ENCODE results near the gene ZSCAN16. TPM values are rescaled to one million over a fixed set of nuclear protein-coding genes. Genes with fewer than 3 reads are reported as not detected.

ZSCAN16 gene
- total and polyA plus RNA-seq, 9 of the 15 experiments (the other 6 are each of a cell fraction or from before 2014, with no cell fraction given): 0.08 TPM; not detected in 8

DNA sequence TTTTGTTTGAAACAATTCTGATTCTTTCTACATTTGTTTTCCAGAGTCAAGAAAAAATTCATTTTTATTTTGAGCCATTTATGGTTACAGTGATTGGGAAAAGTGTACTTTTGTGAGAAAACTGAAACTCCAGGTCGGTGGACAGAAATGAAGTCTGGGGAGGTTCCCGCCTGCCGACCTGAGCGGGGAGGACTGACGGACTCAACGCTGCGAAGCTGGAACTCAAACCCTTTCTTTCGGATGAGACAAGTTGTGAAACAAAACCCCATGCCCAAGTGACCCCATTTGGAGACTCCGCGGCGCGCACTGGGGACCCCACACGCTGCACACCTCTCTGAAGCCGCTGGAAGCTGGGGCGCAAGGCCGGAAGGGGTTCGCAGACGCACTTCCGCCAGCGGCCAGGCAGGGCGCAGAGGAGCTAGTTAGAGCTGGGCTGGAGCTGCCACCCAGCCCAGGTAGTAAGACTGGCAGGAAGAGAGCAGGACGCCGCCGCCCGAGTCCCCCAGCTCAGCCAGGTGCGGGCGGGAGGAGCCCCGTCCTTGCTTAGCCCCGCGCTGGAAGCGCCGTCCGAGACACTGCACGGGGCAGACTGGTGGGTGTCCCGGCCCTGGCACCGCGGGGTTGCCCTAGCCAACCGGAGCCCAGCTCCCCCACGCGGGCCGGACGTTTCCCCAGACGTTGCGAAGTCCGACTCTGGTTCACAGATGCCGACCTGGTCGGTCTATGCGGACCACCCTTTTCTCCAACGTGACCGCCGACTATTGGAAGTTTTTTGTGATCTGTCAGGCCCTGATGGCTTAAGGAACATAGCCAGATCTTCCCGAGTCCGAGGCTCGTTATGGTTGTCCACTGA lies 19.8 kb upstream of the ZSCAN16 start (continued):
- TF ChIP-seq ZNF589 (CRISPR knock-in tag; IDR thresholded peaks at IDR 0.05; ENCODE audit: low read depth) (peak; percentile 61; the same call in 1 of the 2 replicates), DPF2 (IDR thresholded peaks at IDR 0.05) (peak; percentile 47), NFRKB (IDR thresholded peaks at IDR 0.05; ENCODE audit: low read depth) (no peak), ZNF140 (CRISPR knock-in tag; IDR thresholded peaks at IDR 0.05) (no peak), HNRNPLL (IDR thresholded peaks at IDR 0.05; ENCODE audit: low read depth, low read length, poor library complexity, severe bottlenecking) (peak; percentile 37), NCOA2 (IDR thresholded peaks at IDR 0.05; ENCODE audit: partially characterized antibody in 2 of 2) (no peak), ZBTB7A (IDR thresholded peaks at IDR 0.05; ENCODE audit: borderline replicate concordance, control insufficient read depth, low read depth, low read length) (peak; percentile 89), CCNT2 (IDR thresholded peaks at IDR 0.05; ENCODE audit: borderline replicate concordance, extremely low read depth, insufficient read length, low read depth, low read length) (peak; percentile 61), SMAD1 (IDR thresholded peaks at IDR 0.05; ENCODE audit: low read depth, low read length, partially characterized antibody) (peak; percentile 68), NELFE (IDR thresholded peaks at IDR 0.05; ENCODE audit: insufficient read depth, insufficient read length) (no peak), TCF7 (IDR thresholded peaks at IDR 0.05; ENCODE audit: borderline replicate concordance) (peak; percentile 8; the same call in 1 of the 2 replicates), ZNF3 (CRISPR knock-in tag; IDR thresholded peaks at IDR 0.05) (no peak), ZNF57 (CRISPR knock-in tag; IDR thresholded peaks at IDR 0.05) (no peak), RBBP5 (IDR thresholded peaks at IDR 0.05; ENCODE audit: borderline replicate concordance, insufficient read depth, low read length, poor library complexity, severe bottlenecking) (peak; percentile 73), KLF13 (tag; IDR thresholded peaks at IDR 0.05; ENCODE audit: borderline replicate concordance, low read depth) (no peak), ZNF316 (IDR thresholded peaks at IDR 0.05) (no peak), GATAD2A (IDR thresholded peaks at IDR 0.05) (peak; percentile 96), ZC3H11A (IDR thresholded peaks at IDR 0.05; ENCODE audit: low read depth, low read length) (no peak)
- TF ChIP-seq, protein P1, sequence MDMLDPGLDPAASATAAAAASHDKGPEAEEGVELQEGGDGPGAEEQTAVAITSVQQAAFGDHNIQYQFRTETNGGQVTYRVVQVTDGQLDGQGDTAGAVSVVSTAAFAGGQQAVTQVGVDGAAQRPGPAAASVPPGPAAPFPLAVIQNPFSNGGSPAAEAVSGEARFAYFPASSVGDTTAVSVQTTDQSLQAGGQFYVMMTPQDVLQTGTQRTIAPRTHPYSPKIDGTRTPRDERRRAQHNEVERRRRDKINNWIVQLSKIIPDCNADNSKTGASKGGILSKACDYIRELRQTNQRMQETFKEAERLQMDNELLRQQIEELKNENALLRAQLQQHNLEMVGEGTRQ (CRISPR knock-in tag; IDR thresholded peaks at IDR 0.05): no peak
- TF ChIP-seq, protein P2, sequence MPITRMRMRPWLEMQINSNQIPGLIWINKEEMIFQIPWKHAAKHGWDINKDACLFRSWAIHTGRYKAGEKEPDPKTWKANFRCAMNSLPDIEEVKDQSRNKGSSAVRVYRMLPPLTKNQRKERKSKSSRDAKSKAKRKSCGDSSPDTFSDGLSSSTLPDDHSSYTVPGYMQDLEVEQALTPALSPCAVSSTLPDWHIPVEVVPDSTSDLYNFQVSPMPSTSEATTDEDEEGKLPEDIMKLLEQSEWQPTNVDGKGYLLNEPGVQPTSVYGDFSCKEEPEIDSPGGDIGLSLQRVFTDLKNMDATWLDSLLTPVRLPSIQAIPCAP (CRISPR knock-in tag; IDR thresholded peaks at IDR 0.05; ENCODE audit: borderline replicate concordance): no peak
- TF ChIP-seq, protein P3, sequence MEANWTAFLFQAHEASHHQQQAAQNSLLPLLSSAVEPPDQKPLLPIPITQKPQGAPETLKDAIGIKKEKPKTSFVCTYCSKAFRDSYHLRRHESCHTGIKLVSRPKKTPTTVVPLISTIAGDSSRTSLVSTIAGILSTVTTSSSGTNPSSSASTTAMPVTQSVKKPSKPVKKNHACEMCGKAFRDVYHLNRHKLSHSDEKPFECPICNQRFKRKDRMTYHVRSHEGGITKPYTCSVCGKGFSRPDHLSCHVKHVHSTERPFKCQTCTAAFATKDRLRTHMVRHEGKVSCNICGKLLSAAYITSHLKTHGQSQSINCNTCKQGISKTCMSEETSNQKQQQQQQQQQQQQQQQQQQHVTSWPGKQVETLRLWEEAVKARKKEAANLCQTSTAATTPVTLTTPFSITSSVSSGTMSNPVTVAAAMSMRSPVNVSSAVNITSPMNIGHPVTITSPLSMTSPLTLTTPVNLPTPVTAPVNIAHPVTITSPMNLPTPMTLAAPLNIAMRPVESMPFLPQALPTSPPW (CRISPR knock-in tag; IDR thresholded peaks at IDR 0.05): no peak; the same call in 1 of the 2 replicates
- TF ChIP-seq, protein P4, sequence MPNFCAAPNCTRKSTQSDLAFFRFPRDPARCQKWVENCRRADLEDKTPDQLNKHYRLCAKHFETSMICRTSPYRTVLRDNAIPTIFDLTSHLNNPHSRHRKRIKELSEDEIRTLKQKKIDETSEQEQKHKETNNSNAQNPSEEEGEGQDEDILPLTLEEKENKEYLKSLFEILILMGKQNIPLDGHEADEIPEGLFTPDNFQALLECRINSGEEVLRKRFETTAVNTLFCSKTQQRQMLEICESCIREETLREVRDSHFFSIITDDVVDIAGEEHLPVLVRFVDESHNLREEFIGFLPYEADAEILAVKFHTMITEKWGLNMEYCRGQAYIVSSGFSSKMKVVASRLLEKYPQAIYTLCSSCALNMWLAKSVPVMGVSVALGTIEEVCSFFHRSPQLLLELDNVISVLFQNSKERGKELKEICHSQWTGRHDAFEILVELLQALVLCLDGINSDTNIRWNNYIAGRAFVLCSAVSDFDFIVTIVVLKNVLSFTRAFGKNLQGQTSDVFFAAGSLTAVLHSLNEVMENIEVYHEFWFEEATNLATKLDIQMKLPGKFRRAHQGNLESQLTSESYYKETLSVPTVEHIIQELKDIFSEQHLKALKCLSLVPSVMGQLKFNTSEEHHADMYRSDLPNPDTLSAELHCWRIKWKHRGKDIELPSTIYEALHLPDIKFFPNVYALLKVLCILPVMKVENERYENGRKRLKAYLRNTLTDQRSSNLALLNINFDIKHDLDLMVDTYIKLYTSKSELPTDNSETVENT (CRISPR knock-in tag; IDR thresholded peaks at IDR 0.05): peak; percentile 58
